Fibroblast of lung (primary cell): Measurements from ENCODE around the gene LRRC3. TPM values are rescaled to one million over a fixed set of nuclear protein-coding genes. Genes with fewer than 3 reads are reported as not detected.

Source experiments
- DNase-seq, 2 donors: peaks; one replicate each; pipeline versions ENCODE4 v3.0.0 to v3.0.0-alpha.2; 2010; ENCODE audit warnings: low read depth in 2 of 2
- H2AFZ ChIP-seq: 2 replicates; pipeline ENCODE4 v1.5.1; 2012; ENCODE audit warnings: low read length, control low read depth, inconsistent platforms
- H3K27ac ChIP-seq: 2 replicates; pipeline ENCODE4 v1.5.1; 2011; ENCODE audit warnings: low read length, control low read depth; ENCODE audit not compliant: insufficient read depth
- H3K27me3 ChIP-seq: 2 replicates; pipeline ENCODE4 v1.5.1; 2011; ENCODE audit warnings: mild to moderate bottlenecking, low read length; ENCODE audit not compliant: control insufficient read depth, insufficient read depth
- H3K36me3 ChIP-seq: 2 replicates; pipeline ENCODE4 v1.5.1; 2011; ENCODE audit warnings: low read length; ENCODE audit not compliant: control insufficient read depth, insufficient read depth
- H3K4me1 ChIP-seq: 2 replicates; pipeline ENCODE4 v1.5.1; 2011; ENCODE audit warnings: low read length; ENCODE audit not compliant: control insufficient read depth, insufficient read depth; ENCODE audit errors: extremely low read depth
- H3K4me2 ChIP-seq: 2 replicates; pipeline ENCODE4 v1.5.1; 2011; ENCODE audit warnings: low read length, control low read depth; ENCODE audit not compliant: insufficient read depth; ENCODE audit errors: extremely low read depth
- H3K4me3 ChIP-seq, 4 experiments: fragments of 200-600 bp in 1 of 4; sonication (generic) in 1 of 4; replicated peaks in 1 of 4; 2 replicates each; pipeline ENCODE4 v1.5.1; 2011 to 2016; ENCODE audit warnings: low read length in 4 of 4, low read depth in 3 of 4, mild to moderate bottlenecking in 3 of 4, control low read depth in 2 of 4, inconsistent platforms in 1 of 4, mixed read lengths in 1 of 4; ENCODE audit not compliant: insufficient read depth in 1 of 4; ENCODE audit errors: control extremely low read depth in 1 of 4
- H3K79me2 ChIP-seq: 2 replicates; pipeline ENCODE4 v1.5.1; 2012; ENCODE audit warnings: mild to moderate bottlenecking, low read length, inconsistent platforms; ENCODE audit not compliant: control insufficient read depth, insufficient read depth
- H3K9ac ChIP-seq: 2 replicates; pipeline ENCODE4 v1.5.1; 2011; ENCODE audit warnings: mild to moderate bottlenecking, low read length, control low read depth; ENCODE audit not compliant: insufficient read depth
- H3K9me3 ChIP-seq: 2 replicates; pipeline ENCODE4 v1.5.1; 2012; ENCODE audit warnings: low read depth, low read length; ENCODE audit not compliant: control insufficient read depth, insufficient read depth
- H4K20me1 ChIP-seq: 2 replicates; pipeline ENCODE4 v1.5.1; 2011; ENCODE audit warnings: low read length; ENCODE audit not compliant: control insufficient read depth, insufficient read depth; ENCODE audit errors: extremely low read depth
- EZH2 ChIP-seq: IDR thresholded peaks from 2 replicates; pipeline ENCODE4 v1.5.1; 2012; ENCODE audit warnings: low read length, control low read depth, mild to moderate bottlenecking; ENCODE audit errors: missing control alignments
- polyA plus RNA-seq, 2 donors: library from polyadenylated mRNA; depleted of rRNA in 1 of 2; stranded (reverse) in 1 of 2; unstranded in 1 of 2; fragments of >200 nt; gene quantifications; 2 replicates each; pipeline ENCODE4 v1.2.1, GENCODE V29; 2011 to 2012; ENCODE audit warnings: missing spikeins in 1 of 2
- total RNA-seq: library from RNA; depleted of rRNA; stranded (reverse); fragments of >200 nt; gene quantifications from 2 replicates; pipeline ENCODE4 v1.2.1, GENCODE V29; 2014
- TF ChIP-seq, protein P1 (sequence below), 2 donors: IDR thresholded peaks in 1 of 2; conservative IDR thresholded peaks in 1 of 2; 1 replicate in 1 of 2; 2 replicates in 1 of 2; pipeline ENCODE4 v1.5.1; 2011 to 2012; ENCODE audit warnings: low read length in 2 of 2, control low read depth in 1 of 2, inconsistent platforms in 1 of 2, low read depth in 1 of 2, mild to moderate bottlenecking in 1 of 2

LRRC3 gene
- total and polyA plus RNA-seq, 2 donors (not counting 1 experiment from before 2014, with no cell fraction given): 0.50 to 0.52 TPM

DNA sequence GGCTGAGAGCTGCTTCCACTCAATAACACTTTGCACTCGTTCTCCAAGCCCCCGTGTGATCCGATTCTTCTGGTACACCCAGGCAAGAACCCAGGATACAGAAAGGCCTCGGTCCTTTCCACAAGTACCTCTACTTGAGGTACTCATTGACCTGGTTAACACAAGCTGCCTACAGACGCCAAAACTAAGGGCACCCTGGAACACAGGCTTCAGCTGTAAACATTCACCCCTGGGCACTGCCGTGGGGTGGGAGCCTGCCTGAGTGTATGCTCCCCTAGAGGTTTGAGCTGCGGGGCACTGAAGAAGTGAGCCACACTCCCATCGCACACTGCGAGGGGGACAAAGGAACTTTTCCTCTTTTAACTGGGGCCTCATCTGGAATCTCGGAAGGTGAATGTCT lies 30.5 kb downstream of the LRRC3 start:
- peak overlapping the region in 1 of 4 experiments; percentile 30 for H3K4me3 ChIP-seq
- H3K4me2 ChIP-seq: no peak overlapping the region
- no peak overlapping the region for H2AFZ ChIP-seq

DNA sequence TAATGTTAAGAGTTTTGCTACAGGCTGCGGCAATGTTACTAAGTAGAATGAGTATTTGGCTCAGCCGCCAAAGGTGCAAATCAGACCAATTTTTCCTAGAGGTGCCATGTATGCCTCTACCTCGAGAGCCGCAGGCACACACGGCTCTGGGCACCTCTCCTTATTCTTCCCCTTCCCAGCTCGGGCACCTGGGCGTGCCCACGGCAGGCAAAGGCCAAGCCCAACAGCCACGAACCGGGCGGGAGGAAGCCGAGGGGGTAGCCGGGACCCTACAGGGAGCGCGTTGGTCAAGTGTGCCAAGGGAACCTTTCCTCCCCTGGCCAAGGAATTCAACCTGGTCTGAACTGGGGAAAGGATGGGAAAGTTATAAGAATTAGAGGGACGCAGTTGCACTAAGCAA lies 31.0 kb downstream of the LRRC3 start:
- TF ChIP-seq EZH2: no peak
- TF ChIP-seq, protein P1, sequence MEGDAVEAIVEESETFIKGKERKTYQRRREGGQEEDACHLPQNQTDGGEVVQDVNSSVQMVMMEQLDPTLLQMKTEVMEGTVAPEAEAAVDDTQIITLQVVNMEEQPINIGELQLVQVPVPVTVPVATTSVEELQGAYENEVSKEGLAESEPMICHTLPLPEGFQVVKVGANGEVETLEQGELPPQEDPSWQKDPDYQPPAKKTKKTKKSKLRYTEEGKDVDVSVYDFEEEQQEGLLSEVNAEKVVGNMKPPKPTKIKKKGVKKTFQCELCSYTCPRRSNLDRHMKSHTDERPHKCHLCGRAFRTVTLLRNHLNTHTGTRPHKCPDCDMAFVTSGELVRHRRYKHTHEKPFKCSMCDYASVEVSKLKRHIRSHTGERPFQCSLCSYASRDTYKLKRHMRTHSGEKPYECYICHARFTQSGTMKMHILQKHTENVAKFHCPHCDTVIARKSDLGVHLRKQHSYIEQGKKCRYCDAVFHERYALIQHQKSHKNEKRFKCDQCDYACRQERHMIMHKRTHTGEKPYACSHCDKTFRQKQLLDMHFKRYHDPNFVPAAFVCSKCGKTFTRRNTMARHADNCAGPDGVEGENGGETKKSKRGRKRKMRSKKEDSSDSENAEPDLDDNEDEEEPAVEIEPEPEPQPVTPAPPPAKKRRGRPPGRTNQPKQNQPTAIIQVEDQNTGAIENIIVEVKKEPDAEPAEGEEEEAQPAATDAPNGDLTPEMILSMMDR (conservative IDR thresholded peaks at IDR 0.05 in 1 of 2, IDR thresholded peaks at IDR 0.05 in 1 of 2; ENCODE audit: low read depth in 1 of 2, low read length in 2 of 2): no peak
- no peaks in the 10 kb centered on the region for H3K9me3 ChIP-seq
- H3K9ac ChIP-seq: no peak overlapping the region
- DNase-seq: no peak
- H3K4me2 ChIP-seq: no peak overlapping the region
- H3K79me2 ChIP-seq: no peaks in the 10 kb centered on the region
- H3K27ac ChIP-seq: no peak overlapping the region
- no peaks in the 10 kb centered on the region for H3K27me3 ChIP-seq
- no peaks in the 10 kb centered on the region for H4K20me1 ChIP-seq
- H3K4me1 ChIP-seq: no peaks in the 10 kb centered on the region
- H2AFZ ChIP-seq: no peak overlapping the region
- H3K4me3 ChIP-seq: no peak overlapping the region
- H3K36me3 ChIP-seq: no peaks in the 10 kb centered on the region

More for the DNA sequence above, 30.5 kb downstream of the LRRC3 start:
- Histone ChIP-seq H3K79me2 (no peaks in the 10 kb centered on the region), H4K20me1 (no peaks in the 10 kb centered on the region), H3K9me3 (no peaks in the 10 kb centered on the region), H3K36me3 (no peaks in the 10 kb centered on the region), H3K9ac (no peak overlapping the region), H3K27me3 (no peaks in the 10 kb centered on the region), H3K27ac (no peak overlapping the region), H3K4me1 (no peaks in the 10 kb centered on the region)
- no peak for DNase-seq
- TF ChIP-seq, protein P1 (conservative IDR thresholded peaks at IDR 0.05 in 1 of 2, IDR thresholded peaks at IDR 0.05 in 1 of 2; ENCODE audit: low read depth in 1 of 2, low read length in 2 of 2): no peak
- no peak for TF ChIP-seq EZH2

DNA sequence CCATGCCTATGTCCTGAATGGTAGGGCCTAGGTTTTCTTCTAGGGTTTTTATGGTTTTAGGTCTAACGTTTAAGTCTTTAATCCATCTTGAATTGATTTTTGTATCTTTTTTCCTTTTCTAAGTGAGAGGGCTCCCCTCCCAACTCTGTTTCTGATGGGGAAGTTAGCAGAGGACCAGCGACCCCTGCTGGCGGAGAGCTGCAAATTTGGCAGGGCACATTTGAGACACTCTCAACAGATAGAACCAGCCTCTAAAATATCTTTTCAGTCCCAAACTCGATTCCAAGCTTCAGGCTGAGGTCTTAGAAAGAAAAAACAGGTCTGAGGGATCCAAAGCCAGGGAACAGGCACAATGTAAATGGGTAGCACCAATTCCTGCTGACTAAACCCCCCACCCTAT lies 32.5 kb downstream of the LRRC3 start:
- Histone ChIP-seq H3K4me3 (no peak overlapping the region), H3K79me2 (no peaks in the 10 kb centered on the region), H3K9me3 (no peaks in the 10 kb centered on the region), H3K36me3 (no peaks in the 10 kb centered on the region), H2AFZ (no peak overlapping the region), H3K4me1 (no peaks in the 10 kb centered on the region), H4K20me1 (no peaks in the 10 kb centered on the region), H3K27ac (no peak overlapping the region), H3K4me2 (no peak overlapping the region), H3K9ac (no peak overlapping the region), H3K27me3 (no peaks in the 10 kb centered on the region)
- peak in 1 of 2 donors; percentile 38 for DNase-seq
- no peak for TF ChIP-seq EZH2
- TF ChIP-seq, protein P1 (conservative IDR thresholded peaks at IDR 0.05 in 1 of 2, IDR thresholded peaks at IDR 0.05 in 1 of 2; ENCODE audit: low read depth in 1 of 2, low read length in 2 of 2): peak; percentile 25 to 68
